ENCODE results near the gene RTL5.

DNA sequence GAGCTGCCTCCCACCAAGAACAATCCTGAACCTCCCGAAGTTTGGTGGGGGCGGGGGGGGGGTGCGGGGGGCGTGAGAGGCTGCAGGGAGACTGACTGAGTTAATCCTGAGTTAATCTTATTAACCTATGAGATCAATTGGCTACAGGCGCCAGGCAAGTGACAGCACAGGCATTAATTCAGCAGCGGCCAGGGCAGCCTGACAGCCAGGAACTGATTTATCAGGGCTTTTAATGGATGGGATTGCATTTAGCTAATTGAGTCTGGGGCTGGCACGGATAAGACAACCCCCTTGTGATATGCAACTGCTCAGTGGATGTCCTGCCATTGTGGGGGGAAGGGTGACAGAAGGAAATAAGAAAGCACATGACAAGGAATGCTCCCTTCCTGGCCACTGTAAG, 16.3 kb downstream of the RTL5 start:
- TF ChIP-seq, protein P1, sequence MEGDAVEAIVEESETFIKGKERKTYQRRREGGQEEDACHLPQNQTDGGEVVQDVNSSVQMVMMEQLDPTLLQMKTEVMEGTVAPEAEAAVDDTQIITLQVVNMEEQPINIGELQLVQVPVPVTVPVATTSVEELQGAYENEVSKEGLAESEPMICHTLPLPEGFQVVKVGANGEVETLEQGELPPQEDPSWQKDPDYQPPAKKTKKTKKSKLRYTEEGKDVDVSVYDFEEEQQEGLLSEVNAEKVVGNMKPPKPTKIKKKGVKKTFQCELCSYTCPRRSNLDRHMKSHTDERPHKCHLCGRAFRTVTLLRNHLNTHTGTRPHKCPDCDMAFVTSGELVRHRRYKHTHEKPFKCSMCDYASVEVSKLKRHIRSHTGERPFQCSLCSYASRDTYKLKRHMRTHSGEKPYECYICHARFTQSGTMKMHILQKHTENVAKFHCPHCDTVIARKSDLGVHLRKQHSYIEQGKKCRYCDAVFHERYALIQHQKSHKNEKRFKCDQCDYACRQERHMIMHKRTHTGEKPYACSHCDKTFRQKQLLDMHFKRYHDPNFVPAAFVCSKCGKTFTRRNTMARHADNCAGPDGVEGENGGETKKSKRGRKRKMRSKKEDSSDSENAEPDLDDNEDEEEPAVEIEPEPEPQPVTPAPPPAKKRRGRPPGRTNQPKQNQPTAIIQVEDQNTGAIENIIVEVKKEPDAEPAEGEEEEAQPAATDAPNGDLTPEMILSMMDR (IDR thresholded peaks at IDR 0.05) = no peak
- TF ChIP-seq POLR2A (IDR thresholded peaks at IDR 0.05) (no peak), EP300 (IDR thresholded peaks at IDR 0.05) (no peak)

Measured in upper lobe of left lung (tissue), 4 donors.